Rectal smooth muscle tissue (tissue), 1 donor: ENCODE results near the gene UBN1.

Source experiments
- H3K27ac ChIP-seq: one replicate; pipeline ENCODE4 v1.7.0; 2013; ENCODE audit warnings: low read depth, low read length, inconsistent platforms
- H3K27me3 ChIP-seq: one replicate; pipeline ENCODE4 v1.7.0; 2013; ENCODE audit warnings: low read length; ENCODE audit not compliant: control insufficient read depth, insufficient read depth
- H3K36me3 ChIP-seq: one replicate; pipeline ENCODE4 v1.7.0; 2013; ENCODE audit warnings: low read length; ENCODE audit not compliant: control insufficient read depth, insufficient read depth
- H3K4me1 ChIP-seq: one replicate; pipeline ENCODE4 v1.7.0; 2013; ENCODE audit warnings: low read length; ENCODE audit not compliant: control insufficient read depth, insufficient read depth
- H3K4me3 ChIP-seq: one replicate; pipeline ENCODE4 v1.7.0; 2013; ENCODE audit warnings: low read length
- H3K9ac ChIP-seq: one replicate; pipeline ENCODE4 v1.7.0; 2013; ENCODE audit warnings: low read length

The UBN1 gene

DNA sequence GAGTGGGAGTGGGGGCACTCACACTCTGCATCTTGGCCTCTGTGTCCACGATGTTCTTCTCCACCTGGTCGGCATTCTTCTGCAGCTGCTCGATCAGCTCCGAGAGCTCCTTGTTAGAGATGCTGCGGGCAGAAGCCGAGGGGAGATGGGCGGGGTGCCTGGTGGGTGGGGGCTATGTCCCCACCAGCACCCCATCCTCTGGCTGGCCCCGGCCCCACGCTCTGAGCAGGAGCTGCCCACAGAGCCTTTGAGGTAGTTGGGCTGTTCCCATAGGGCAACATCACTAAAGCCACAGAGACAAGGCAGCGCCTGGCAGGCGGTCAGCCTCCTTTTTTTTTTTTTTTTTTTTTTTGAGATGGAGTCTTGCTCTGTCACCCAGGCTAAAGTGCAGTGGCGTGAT is 63.5 kb downstream of the UBN1 start:
- H3K9ac ChIP-seq: no peak overlapping the region
- no peak overlapping the region for H3K27ac ChIP-seq
- no peaks in the 10 kb centered on the region for H3K27me3 ChIP-seq
- no peaks in the 10 kb centered on the region for H3K4me1 ChIP-seq
- H3K36me3 ChIP-seq: no peaks in the 10 kb centered on the region
- H3K4me3 ChIP-seq: no peak overlapping the region

DNA sequence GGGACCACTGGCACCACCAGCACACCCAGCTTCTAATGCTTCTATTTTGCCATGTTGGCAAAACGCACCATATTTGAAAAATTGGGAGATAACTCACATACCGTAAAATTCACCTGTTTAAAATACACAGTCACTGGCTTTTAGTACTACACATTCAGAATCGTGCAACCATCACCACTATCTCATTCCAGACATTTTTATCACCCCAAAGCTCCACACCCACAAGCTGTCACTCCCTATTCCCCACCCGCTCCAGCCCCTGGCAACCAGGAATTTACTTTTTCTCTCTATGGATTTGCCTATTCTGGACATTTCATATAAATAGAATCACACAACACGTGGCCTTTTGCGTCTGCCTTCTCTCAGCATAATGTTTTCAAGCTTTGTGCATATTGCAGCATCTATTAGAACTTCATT is 64.7 kb downstream of the UBN1 start:
- Histone ChIP-seq H3K9ac (no peak overlapping the region), H3K4me1 (no peaks in the 10 kb centered on the region), H3K27ac (no peak overlapping the region), H3K36me3 (no peaks in the 10 kb centered on the region), H3K4me3 (no peak overlapping the region), H3K27me3 (no peaks in the 10 kb centered on the region)

DNA sequence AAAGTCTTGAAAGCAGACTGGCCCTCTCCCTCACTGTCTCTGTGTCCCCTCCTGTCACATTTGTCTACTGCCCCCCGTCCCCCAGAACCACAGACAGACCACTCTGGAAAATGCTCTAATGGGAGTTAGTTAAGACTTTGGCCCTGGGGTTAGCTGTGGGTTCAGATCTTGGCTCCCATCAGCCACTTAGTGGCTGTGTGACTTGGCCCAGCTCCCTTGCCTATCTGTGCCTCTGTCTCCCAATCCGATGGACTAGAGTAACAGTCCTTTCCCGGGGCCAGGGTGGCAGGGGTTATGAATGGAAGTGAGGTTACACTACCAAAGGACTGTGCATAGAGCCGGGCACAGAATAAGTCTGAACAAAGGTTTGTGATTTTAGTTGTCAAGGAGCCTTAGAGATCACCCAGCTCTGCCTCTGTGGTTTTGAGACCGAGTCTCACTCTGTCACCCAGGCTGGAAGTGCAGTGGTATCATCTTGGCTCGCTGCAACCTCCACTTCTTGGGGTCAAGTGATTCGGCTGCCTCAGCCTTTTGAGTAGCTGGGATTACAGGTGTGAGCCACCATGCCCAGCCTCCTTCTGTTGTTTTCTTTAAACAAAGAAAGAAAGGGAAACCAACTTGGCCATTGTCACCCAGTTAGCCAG is 66.0 kb downstream of the UBN1 start:
- no peak overlapping the region for H3K9ac ChIP-seq
- H3K27me3 ChIP-seq: no peaks in the 10 kb centered on the region
- no peak overlapping the region for H3K27ac ChIP-seq
- no peak overlapping the region for H3K4me3 ChIP-seq
- no peaks in the 10 kb centered on the region for H3K4me1 ChIP-seq
- no peaks in the 10 kb centered on the region for H3K36me3 ChIP-seq

DNA sequence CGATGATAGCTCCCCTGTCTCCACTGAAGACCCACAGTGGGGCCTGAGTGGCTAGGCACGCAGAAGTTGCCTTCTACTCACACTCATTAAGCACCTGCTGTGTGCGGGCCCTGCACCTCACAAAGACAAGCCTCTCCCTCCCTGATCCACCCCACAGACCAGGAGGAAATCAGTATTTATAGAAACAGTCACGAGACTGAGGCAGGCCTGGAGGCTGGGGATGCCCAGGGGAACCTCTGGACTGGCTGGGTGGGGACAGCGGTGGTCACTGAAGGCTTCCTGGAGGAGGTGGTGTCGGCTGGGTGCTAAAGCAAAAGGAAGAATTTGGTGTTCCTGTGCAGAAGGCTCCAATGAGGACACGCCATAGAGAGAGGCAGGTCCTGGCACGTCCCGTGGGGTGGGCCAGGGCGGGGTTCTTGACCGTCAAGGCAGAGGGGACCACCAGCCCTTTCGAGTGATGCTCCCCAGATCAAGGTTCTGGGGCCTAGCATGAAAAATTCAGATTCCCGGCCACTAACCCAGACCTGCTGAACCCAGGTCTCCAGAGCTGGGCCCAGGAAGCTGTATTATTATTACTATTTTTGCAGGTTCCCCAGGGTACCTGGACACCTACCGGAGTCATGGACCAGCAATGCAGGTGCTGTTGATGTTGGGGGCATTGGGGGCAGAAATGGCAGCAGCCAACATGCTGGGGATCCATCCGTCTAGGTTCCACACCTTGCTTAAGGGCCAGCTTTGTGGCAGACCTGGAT is 66.7 kb downstream of the UBN1 start:
- Histone ChIP-seq H3K36me3 (no peaks in the 10 kb centered on the region), H3K27me3 (no peaks in the 10 kb centered on the region), H3K4me1 (no peaks in the 10 kb centered on the region), H3K9ac (no peak overlapping the region), H3K4me3 (no peak overlapping the region), H3K27ac (no peak overlapping the region)

DNA sequence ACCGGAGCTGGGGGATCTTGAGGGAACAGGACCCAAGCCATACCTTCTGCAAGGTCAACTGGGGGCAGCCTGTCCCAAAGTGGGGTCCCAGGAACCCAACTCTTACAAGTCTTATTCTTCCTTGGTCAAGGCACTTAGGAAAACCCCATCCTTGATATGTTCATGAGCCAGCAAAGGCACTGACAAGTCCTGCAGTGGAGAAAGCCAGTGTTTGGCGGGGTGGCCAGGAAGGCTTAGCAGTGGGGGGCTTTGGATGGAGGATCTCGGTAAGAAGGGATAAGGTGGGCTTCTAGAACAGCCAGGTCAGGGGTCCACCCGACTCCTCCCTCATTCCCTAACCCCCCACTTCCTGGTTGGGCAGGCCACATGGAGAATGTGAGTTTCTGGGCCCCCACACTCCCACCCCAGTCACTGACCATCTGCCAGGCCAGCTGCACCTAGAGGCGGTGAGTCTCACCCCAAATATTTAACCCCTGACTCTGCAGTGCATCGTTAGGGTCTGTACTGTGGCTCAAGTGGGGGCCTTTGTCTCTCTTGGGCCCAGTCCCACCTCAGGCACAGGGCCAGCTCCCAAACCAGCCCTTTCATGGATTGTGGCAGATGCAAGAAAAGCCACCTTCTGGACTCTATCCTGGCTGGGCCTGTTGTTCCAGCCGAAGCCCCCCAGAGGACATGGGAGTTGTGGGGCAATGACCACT is 67.4 kb downstream of the UBN1 start:
- no peaks in the 10 kb centered on the region for H3K4me1 ChIP-seq
- H3K36me3 ChIP-seq: no peaks in the 10 kb centered on the region
- no peak overlapping the region for H3K9ac ChIP-seq
- no peaks in the 10 kb centered on the region for H3K27me3 ChIP-seq
- no peak overlapping the region for H3K27ac ChIP-seq
- no peak overlapping the region for H3K4me3 ChIP-seq

DNA sequence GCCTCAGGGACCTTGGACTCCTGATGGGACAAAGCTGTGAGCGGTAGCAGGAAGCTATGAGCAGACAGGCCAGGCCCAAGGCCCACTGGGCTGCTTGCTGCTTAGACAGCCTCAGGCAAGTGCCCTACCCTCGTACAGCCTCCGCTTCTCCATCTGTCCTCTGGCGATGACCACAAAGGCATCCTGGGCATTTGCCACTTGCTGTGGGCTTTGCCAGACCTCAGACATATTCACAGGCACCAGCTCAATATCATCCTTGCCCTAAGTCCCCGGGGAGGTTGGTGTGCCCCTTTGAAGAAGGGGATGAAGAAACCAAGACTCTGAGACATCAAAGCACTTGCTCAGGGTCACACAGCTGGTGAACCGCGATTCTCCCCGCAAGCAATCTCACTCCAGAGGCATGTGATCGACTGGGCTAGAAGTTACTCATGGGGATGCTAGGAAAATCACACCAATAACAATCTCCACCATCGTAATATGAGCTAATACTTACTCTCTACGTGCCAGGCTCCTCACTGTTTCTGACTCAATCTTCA is 68.0 kb downstream of the UBN1 start:
- Histone ChIP-seq H3K9ac (no peak overlapping the region), H3K4me1 (no peaks in the 10 kb centered on the region), H3K27ac (no peak overlapping the region), H3K27me3 (no peaks in the 10 kb centered on the region), H3K36me3 (no peaks in the 10 kb centered on the region), H3K4me3 (no peak overlapping the region)

DNA sequence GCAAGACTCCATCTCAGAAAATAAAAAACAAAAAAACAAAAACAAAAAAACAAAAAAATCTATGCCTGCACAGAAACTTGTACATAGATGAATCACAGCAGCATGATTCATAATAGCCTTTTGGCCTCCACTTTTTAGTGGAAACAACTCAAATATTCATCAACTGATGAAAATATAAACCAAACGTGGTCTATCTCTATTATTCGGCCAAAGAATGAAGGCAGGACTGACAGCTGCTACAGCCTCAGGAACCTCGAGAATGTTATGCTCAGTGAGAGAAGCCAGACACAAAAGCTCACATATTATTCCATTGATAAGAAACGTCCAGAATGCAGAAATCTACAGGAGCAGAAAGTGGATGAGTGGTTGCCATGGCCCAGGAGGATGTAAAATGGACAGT is 69.8 kb downstream of the UBN1 start:
- H3K36me3 ChIP-seq: no peaks in the 10 kb centered on the region
- no peak overlapping the region for H3K27ac ChIP-seq
- no peaks in the 10 kb centered on the region for H3K27me3 ChIP-seq
- H3K4me1 ChIP-seq: no peaks in the 10 kb centered on the region
- no peak overlapping the region for H3K9ac ChIP-seq
- no peak overlapping the region for H3K4me3 ChIP-seq

DNA sequence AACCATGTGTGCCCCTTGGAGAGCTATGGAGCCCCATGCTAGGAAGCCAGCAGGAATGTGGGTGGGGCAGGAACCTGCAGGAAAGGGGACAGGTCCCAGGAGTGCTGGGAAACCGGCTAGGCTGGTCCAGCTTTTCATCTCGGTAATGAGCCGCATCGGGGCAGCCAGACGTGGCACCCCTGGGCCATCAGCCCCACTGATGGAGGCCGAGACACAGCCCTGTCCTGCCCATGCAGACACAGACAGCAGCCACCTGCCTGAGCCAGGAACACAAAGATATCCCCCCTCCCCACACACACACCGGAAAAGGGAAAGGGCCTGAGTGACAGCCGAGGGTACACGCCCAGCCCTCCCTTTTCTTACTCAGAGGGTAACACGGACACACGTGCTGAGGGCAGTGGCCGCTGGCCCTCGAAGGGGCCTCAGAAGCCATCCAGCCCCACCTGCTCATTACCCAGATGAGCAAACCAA is 71.5 kb downstream of the UBN1 start:
- Histone ChIP-seq H3K4me1 (no peaks in the 10 kb centered on the region), H3K4me3 (no peak overlapping the region), H3K27me3 (no peaks in the 10 kb centered on the region), H3K9ac (no peak overlapping the region), H3K36me3 (no peaks in the 10 kb centered on the region), H3K27ac (no peak overlapping the region)

DNA sequence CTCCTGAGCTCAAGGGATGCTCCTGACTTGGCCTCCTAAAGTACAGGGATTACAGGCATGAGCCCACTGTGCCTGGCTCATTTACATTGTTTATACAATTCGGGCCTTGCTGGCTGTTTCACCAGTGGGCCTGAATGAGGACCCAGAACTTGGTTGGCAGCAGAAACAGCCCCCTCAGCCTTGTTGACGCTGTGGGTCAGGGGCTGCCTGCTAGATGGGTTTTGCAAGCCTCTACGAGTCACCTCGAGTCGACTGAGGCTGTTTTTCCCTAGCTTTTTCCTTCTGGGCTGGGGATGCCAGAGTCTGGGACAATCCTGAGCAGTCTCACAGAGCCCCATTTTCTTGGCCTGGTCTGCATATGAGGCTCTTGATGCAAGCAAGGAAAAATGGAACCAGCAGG is 73.5 kb downstream of the UBN1 start:
- no peaks in the 10 kb centered on the region for H3K27me3 ChIP-seq
- no peaks in the 10 kb centered on the region for H3K36me3 ChIP-seq
- H3K4me3 ChIP-seq: no peak overlapping the region
- no peak overlapping the region for H3K27ac ChIP-seq
- no peak overlapping the region for H3K9ac ChIP-seq
- no peaks in the 10 kb centered on the region for H3K4me1 ChIP-seq

DNA sequence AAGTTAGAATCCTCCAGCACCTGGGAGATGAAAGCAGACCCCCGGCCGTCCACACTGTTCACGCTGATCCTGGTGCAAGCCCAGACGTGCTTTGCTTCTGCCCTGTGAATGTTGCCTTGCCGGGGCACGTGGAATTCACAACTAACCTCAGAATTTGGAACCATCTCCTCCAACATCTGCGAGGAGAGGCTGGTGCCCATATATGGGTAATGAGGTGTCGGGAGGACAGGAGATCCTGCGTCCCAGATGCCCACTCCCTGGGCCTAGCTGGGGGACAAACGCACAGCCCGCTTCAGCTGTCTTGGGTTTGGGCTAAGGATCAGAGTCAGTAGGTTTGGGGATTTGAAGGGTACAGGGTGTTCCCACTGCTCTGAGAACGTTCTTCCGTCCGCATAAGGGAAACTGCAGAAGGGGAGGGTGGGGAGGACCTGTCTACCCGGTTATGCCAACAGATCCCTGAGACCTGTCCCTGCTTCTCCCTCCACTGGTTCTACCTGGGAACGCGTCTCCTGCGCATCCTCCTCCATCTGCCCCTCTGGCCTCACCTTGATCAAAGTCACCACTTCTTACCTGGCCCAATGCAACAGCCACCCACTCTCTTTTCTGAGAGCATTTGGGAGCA is 75.6 kb downstream of the UBN1 start:
- no peaks in the 10 kb centered on the region for H3K36me3 ChIP-seq
- no peaks in the 10 kb centered on the region for H3K27me3 ChIP-seq
- H3K27ac ChIP-seq: no peak overlapping the region
- no peak overlapping the region for H3K4me3 ChIP-seq
- no peaks in the 10 kb centered on the region for H3K4me1 ChIP-seq
- H3K9ac ChIP-seq: no peak overlapping the region

DNA sequence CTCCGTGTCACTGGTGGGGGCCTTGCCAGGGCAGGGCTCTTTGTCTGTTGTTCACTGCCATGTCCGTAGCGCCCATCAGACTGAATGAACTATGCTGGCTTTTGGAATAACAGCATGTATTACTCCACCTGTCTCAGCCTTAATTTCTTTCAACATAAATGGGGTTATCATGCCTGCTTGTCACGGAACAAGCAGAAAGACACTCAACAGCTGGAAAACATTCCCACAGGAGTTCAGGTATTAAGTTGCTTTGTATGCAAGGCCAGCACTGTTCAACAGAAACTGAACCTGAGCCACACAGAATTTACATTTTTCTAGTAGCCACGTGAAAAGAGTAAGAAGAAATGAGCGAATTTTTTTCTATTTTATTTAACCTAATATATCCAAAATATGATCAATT is 76.6 kb downstream of the UBN1 start:
- Histone ChIP-seq H3K27ac (no peak overlapping the region), H3K4me3 (no peak overlapping the region), H3K9ac (no peak overlapping the region), H3K27me3 (no peaks in the 10 kb centered on the region), H3K4me1 (no peaks in the 10 kb centered on the region), H3K36me3 (no peaks in the 10 kb centered on the region)

DNA sequence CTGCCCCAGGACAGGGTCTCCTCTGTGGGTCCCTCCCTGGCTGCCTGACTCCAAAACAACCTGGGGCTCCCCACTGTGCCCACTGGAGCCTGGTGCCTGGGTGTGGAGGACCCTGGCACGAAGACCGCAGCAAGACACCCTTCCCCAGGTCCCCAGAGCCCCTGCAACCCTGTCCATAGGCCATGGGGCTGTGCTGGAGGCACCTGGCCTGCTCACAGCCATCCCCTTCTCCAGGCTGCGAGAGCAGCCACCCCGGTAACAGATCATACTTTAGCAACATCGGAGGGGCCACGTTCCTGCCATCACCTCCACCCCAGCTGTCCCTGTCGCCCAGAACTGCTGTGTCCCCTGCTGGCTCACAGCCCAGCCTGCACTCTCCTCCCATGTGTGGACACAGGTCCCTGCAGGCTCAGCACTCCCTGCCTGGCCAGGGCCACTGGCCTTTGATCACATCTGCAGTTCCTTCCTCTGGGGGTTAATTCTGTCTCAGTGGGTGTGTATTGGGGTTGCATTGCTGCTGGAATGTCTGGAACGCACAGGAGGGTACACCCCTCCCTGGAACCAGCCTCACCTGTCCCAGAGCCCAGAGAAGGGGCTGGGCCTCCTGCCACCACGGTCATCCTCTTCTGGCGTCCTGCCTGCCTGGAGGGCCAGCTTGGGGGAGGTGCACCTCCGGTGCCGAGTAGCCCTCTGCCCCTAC is 77.5 kb downstream of the UBN1 start:
- H3K27me3 ChIP-seq: no peaks in the 10 kb centered on the region
- no peak overlapping the region for H3K27ac ChIP-seq

More for the DNA sequence above, 77.5 kb downstream of the UBN1 start:
- Histone ChIP-seq H3K9ac (no peak overlapping the region), H3K4me3 (no peak overlapping the region), H3K4me1 (no peaks in the 10 kb centered on the region), H3K36me3 (no peaks in the 10 kb centered on the region)
